A673 (cell line): Measurements from ENCODE around the gene MIAT. TPM values are rescaled to one million over a fixed set of nuclear protein-coding genes. Genes with fewer than 3 reads are reported as not detected.

Experiments used
- BruUV-seq: library from RNA; stranded (reverse); fragments of 400-500 nt; replicated peaks from 2 replicates; lab custom pipeline; 2021; lab: Mats Ljungman, UMichigan
- CTCF ChIA-PET: fragments of 300-600 bp; sonication (Branson Sonifier 250); formaldehyde crosslinking; loops from one replicate; lab custom pipeline; 2022; ENCODE audit warnings: antibody characterized with exemption; lab: Charles Lee
- POLR2A ChIA-PET: fragments of 300-600 bp; sonication (Branson Sonifier 250); formaldehyde crosslinking; loops from one replicate; lab custom pipeline; 2022; ENCODE audit warnings: antibody characterized with exemption; ENCODE audit not compliant: low non-redundant PET; lab: Charles Lee
- DNase-seq: peaks from one replicate; pipeline ENCODE4 v3.0.0-alpha.2; 2015; ENCODE audit warnings: low spot score
- H3K27ac ChIP-seq: fragments of 200-600 bp; sonication (generic); 2 replicates; pipeline ENCODE4 v1.5.1; 2016; ENCODE audit warnings: mixed run types, low read depth, mild to moderate bottlenecking, mixed read lengths, antibody characterized with exemption, low read length; ENCODE audit not compliant: poor library complexity, severe bottlenecking
- H3K27me3 ChIP-seq: fragments of 200-600 bp; sonication (generic); replicated peaks from 2 replicates; pipeline ENCODE4 v1.6.1; 2017; ENCODE audit warnings: mixed run types, low read depth, mild to moderate bottlenecking, mixed read lengths, antibody characterized with exemption, low read length; ENCODE audit not compliant: insufficient read depth, poor library complexity
- H3K36me3 ChIP-seq: fragments of 200-600 bp; sonication (generic); 2 replicates; pipeline ENCODE4 v1.6.1; 2016; ENCODE audit warnings: mixed run types, mild to moderate bottlenecking, mixed read lengths, antibody characterized with exemption, low read length; ENCODE audit not compliant: insufficient read depth, poor library complexity, severe bottlenecking
- H3K4me1 ChIP-seq: fragments of 200-600 bp; sonication (generic); 2 replicates; pipeline ENCODE4 v1.6.1; 2017; ENCODE audit warnings: mixed run types, mild to moderate bottlenecking, mixed read lengths, antibody characterized with exemption, low read length; ENCODE audit not compliant: insufficient read depth, poor library complexity, severe bottlenecking
- H3K4me3 ChIP-seq: fragments of 200-600 bp; sonication (generic); 2 replicates; pipeline ENCODE4 v1.5.1; 2016; ENCODE audit warnings: low read depth, mixed run types, mild to moderate bottlenecking, mixed read lengths, low read length; ENCODE audit not compliant: poor library complexity, severe bottlenecking
- H3K9me3 ChIP-seq: fragments of 200-600 bp; sonication (generic); 2 replicates; pipeline ENCODE4 v1.6.1; 2016; ENCODE audit warnings: mixed run types, low read depth, mild to moderate bottlenecking, mixed read lengths, antibody characterized with exemption, low read length; ENCODE audit not compliant: poor library complexity, severe bottlenecking
- EZH2 ChIP-seq: fragments of 200-600 bp; sonication (generic); IDR thresholded peaks from 2 replicates; pipeline ENCODE4 v1.6.1; 2017; ENCODE audit warnings: borderline replicate concordance, low read depth, mild to moderate bottlenecking, mixed read lengths, antibody characterized with exemption, low read length; ENCODE audit not compliant: poor library complexity, severe bottlenecking
- intact Hi-C: fragments of 100-400 bp; cut with micrococcal nuclease; formaldehyde crosslinking; loops from one replicate; pipeline ENCODE4 v1.10.0; 2022; ENCODE audit not compliant: unreplicated experiment
- total RNA-seq: library from RNA; stranded (reverse); gene quantifications from 2 replicates; pipeline ENCODE4 v1.2.3, GENCODE V29; 2021
- TF ChIP-seq, protein P1 (sequence below): fragments of 300-800, 200-600 bp; sonication (generic); conservative IDR thresholded peaks from 2 replicates; pipeline ENCODE4 v1.5.1; 2017; ENCODE audit warnings: low read depth, mild to moderate bottlenecking, antibody characterized with exemption, low read length, moderate library complexity, mixed read lengths

The MIAT gene
- total RNA-seq, 1 experiment from 2014 or later: 6.2 TPM

DNA sequence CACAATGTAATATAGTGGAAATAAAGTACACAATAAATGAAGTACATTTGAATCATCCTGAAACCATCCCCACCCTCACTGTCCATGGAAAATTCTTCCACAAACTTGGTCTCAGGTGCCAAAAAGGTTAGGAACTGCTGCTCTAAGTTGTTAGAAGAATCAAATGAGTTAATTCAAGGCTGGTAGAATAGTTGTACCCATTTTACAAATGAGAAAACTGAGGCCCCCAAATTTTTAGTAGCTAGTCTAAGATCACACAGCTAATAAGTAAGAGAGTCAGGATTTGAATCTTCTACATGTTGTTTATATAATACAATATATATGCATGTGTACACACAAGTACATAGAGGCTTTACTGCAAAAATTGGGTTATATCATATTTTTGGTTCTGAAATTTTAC is 43.1 kb downstream of the MIAT start:
- no peak overlapping the region for H3K4me3 ChIP-seq
- ChIA-PET POLR2A (no interaction called here), CTCF (no interaction called here)
- TF ChIP-seq, protein P1, sequence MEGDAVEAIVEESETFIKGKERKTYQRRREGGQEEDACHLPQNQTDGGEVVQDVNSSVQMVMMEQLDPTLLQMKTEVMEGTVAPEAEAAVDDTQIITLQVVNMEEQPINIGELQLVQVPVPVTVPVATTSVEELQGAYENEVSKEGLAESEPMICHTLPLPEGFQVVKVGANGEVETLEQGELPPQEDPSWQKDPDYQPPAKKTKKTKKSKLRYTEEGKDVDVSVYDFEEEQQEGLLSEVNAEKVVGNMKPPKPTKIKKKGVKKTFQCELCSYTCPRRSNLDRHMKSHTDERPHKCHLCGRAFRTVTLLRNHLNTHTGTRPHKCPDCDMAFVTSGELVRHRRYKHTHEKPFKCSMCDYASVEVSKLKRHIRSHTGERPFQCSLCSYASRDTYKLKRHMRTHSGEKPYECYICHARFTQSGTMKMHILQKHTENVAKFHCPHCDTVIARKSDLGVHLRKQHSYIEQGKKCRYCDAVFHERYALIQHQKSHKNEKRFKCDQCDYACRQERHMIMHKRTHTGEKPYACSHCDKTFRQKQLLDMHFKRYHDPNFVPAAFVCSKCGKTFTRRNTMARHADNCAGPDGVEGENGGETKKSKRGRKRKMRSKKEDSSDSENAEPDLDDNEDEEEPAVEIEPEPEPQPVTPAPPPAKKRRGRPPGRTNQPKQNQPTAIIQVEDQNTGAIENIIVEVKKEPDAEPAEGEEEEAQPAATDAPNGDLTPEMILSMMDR: no peak
- no peak for TF ChIP-seq EZH2
- intact Hi-C loops: no loop called here
- no peak for DNase-seq
- no peaks in the 10 kb centered on the region for H3K4me1 ChIP-seq
- H3K36me3 ChIP-seq: no peaks in the 10 kb centered on the region
- H3K27ac ChIP-seq: no peak overlapping the region
- H3K9me3 ChIP-seq: no peaks in the 10 kb centered on the region
- no peaks in the 10 kb centered on the region for H3K27me3 ChIP-seq
- no TSS peak for BruUV-seq

DNA sequence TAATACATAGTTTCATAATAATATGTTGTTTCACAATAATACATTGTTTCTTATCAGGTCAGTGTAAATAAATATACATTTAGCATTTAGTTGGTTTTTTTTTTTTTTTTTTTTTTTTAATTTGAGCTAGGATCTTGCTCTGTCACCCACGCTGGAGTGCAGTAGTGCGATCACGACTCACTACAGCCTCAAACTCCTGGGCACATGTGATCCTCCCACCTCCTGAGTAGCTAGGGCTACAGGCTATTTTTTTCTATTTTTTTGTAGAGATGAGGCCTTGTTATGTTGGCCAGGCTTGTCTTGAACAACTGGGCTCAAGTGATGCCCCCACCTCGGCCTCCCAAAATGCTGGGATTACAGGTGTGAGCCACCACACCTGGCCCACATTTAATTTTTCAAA is 43.5 kb downstream of the MIAT start:
- ChIA-PET CTCF (no interaction called here), POLR2A (interaction anchor here (0.6 kb wide), 1 partner anchor 1030 kb away, joined by 4 read pairs; no protein-coding TSS in a partner anchor)
- intact Hi-C loops: no loop called here
- H3K4me3 ChIP-seq: no peak overlapping the region
- no peak overlapping the region for H3K27ac ChIP-seq
- no peaks in the 10 kb centered on the region for H3K27me3 ChIP-seq
- H3K9me3 ChIP-seq: no peaks in the 10 kb centered on the region
- no peak for DNase-seq
- BruUV-seq: no TSS peak
- no peaks in the 10 kb centered on the region for H3K4me1 ChIP-seq
- TF ChIP-seq, protein P1: no peak
- TF ChIP-seq EZH2: no peak
- no peaks in the 10 kb centered on the region for H3K36me3 ChIP-seq

DNA sequence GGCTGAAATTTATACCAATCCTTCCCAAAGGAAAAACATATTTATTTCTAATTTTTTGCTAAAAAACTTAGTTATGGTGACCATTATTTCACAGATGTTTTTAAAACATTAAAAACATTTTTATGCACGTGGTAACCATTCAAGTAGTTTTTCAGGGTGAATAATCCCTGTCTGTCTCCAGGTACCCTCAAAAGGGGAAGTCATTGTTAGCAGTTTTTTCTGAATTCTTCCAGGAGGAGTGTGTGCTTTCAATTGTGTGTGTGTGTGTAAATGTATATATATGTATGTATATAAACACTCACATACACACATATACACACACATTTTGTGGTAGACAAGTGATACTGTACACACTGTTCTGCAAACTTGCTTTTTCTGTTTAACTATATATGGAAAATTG is 43.9 kb downstream of the MIAT start:
- intact Hi-C loops: no loop called here
- BruUV-seq: no TSS peak
- Histone ChIP-seq H3K9me3 (no peaks in the 10 kb centered on the region), H3K4me3 (no peak overlapping the region), H3K27ac (no peak overlapping the region), H3K27me3 (no peaks in the 10 kb centered on the region), H3K36me3 (no peaks in the 10 kb centered on the region), H3K4me1 (no peaks in the 10 kb centered on the region)
- TF ChIP-seq, protein P1: no peak
- no peak for TF ChIP-seq EZH2
- DNase-seq: no peak
- ChIA-PET POLR2A (interaction anchor here (0.6 kb wide), 1 partner anchor 1030 kb away, joined by 4 read pairs; no protein-coding TSS in a partner anchor), CTCF (no interaction called here)
